HL-60 (cell line): ENCODE measurements around the gene EDEM2.
A peak's percentile ranks its signal among the peaks of the same experiment; 100 is the strongest.

Source experiments
- DNase-seq, 2 experiments: peaks; one replicate each; pipeline ENCODE4 v3.0.0-alpha.2; 2010 to 2020; ENCODE audit warnings: low read depth in 1 of 2, low spot score in 1 of 2
- H3K27ac ChIP-seq: fragments of 250-450 bp; sonication (Bioruptor Pico); replicated peaks from 2 replicates; pipeline ENCODE4 v1.5.1; 2020; ENCODE audit warnings: mild to moderate bottlenecking, moderate library complexity
- H3K27me3 ChIP-seq: fragments of 250-450 bp; sonication (Bioruptor Pico); 2 replicates; pipeline ENCODE4 v1.5.1; 2021; ENCODE audit warnings: mild to moderate bottlenecking, moderate library complexity; ENCODE audit not compliant: insufficient read depth, poor library complexity, severe bottlenecking
- H3K4me3 ChIP-seq: replicated peaks from 2 replicates; pipeline ENCODE4 v1.5.1; 2011; ENCODE audit warnings: mild to moderate bottlenecking, control low read depth, low read length; ENCODE audit not compliant: insufficient read depth
- GABPA ChIP-seq: IDR thresholded peaks from 2 replicates; pipeline ENCODE4 v1.6.1; 2012; ENCODE audit warnings: low read depth
- POLR2AphosphoS5 ChIP-seq: IDR thresholded peaks from 2 replicates; pipeline ENCODE4 v1.6.1; 2012; ENCODE audit warnings: low read depth
- SPI1 ChIP-seq: IDR thresholded peaks from 2 replicates; pipeline ENCODE4 v1.6.1; 2012; ENCODE audit warnings: low read depth, mild to moderate bottlenecking, borderline replicate concordance
- TF ChIP-seq, protein P1 (sequence below): IDR thresholded peaks from one replicate; pipeline ENCODE4 v1.5.1; 2011; ENCODE audit warnings: low read length, control low read depth, inconsistent platforms; ENCODE audit not compliant: insufficient read depth
- TF ChIP-seq, protein P2 (sequence below): IDR thresholded peaks from 2 replicates; pipeline ENCODE4 v1.6.1; 2012; ENCODE audit warnings: low read depth; ENCODE audit not compliant: insufficient replicate concordance

EDEM2 gene

DNA sequence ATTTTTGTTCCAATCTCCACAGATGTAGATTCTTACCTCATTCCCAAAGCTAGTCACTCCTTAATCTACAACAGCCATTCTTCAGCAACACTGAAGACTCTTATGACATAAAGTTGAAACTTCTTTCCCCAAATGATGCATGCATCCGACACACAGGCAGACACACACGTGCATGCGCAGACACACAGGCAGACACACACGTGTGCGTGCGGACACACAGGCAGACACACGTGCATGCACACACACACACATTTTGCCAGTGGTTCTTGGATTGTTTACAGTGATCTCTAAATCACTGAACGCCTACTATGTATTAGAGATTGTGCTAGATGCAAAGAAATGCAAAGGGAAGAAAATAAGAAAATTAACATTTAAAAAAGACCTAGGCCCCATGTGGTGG, 45.5 kb downstream of the EDEM2 start:
- TF ChIP-seq, protein P1, sequence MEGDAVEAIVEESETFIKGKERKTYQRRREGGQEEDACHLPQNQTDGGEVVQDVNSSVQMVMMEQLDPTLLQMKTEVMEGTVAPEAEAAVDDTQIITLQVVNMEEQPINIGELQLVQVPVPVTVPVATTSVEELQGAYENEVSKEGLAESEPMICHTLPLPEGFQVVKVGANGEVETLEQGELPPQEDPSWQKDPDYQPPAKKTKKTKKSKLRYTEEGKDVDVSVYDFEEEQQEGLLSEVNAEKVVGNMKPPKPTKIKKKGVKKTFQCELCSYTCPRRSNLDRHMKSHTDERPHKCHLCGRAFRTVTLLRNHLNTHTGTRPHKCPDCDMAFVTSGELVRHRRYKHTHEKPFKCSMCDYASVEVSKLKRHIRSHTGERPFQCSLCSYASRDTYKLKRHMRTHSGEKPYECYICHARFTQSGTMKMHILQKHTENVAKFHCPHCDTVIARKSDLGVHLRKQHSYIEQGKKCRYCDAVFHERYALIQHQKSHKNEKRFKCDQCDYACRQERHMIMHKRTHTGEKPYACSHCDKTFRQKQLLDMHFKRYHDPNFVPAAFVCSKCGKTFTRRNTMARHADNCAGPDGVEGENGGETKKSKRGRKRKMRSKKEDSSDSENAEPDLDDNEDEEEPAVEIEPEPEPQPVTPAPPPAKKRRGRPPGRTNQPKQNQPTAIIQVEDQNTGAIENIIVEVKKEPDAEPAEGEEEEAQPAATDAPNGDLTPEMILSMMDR, result no peak
- no peak for TF ChIP-seq GABPA
- TF ChIP-seq, protein P2, sequence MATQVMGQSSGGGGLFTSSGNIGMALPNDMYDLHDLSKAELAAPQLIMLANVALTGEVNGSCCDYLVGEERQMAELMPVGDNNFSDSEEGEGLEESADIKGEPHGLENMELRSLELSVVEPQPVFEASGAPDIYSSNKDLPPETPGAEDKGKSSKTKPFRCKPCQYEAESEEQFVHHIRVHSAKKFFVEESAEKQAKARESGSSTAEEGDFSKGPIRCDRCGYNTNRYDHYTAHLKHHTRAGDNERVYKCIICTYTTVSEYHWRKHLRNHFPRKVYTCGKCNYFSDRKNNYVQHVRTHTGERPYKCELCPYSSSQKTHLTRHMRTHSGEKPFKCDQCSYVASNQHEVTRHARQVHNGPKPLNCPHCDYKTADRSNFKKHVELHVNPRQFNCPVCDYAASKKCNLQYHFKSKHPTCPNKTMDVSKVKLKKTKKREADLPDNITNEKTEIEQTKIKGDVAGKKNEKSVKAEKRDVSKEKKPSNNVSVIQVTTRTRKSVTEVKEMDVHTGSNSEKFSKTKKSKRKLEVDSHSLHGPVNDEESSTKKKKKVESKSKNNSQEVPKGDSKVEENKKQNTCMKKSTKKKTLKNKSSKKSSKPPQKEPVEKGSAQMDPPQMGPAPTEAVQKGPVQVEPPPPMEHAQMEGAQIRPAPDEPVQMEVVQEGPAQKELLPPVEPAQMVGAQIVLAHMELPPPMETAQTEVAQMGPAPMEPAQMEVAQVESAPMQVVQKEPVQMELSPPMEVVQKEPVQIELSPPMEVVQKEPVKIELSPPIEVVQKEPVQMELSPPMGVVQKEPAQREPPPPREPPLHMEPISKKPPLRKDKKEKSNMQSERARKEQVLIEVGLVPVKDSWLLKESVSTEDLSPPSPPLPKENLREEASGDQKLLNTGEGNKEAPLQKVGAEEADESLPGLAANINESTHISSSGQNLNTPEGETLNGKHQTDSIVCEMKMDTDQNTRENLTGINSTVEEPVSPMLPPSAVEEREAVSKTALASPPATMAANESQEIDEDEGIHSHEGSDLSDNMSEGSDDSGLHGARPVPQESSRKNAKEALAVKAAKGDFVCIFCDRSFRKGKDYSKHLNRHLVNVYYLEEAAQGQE, result no peak
- TF ChIP-seq SPI1, result no peak
- no peak for TF ChIP-seq POLR2AphosphoS5
- Histone ChIP-seq H3K27me3 (no peaks in the 10 kb centered on the region), H3K27ac (no peak overlapping the region), H3K4me3 (no peak overlapping the region)
- no peak for DNase-seq

DNA sequence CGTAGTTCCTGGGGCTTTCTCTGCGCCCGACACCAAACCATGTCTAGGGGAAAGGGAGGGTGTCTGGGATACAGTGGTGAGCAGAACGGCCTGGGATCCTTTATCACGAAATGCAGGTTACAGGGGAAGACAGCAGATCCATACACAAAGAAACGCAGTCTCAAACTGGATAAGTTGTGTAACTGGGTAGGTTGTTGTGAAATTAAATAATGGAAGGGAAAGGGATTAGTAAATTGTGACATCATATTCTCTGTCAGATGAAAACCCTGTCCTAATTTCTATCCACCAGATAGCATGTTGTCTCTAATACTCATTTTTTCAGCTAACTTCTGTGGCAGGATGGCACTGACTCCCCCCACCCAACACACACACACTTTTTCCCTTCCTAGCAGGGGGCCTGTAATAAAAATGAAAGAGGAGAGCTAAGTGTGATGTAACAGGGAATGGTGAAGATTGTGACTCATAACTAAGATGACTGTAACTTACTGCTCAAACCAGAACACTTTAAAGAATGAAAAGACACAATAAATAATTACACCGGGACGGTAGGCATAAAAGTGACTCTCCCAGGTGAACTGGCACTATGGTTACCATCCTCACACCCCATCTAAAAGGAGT, 53.8 kb downstream of the EDEM2 start:
- Histone ChIP-seq H3K4me3 (peak overlapping the region; percentile 100; the same call in 1 of the 2 replicates), H3K27me3 (no peaks in the 10 kb centered on the region), H3K27ac (peak overlapping the region; percentile 79)
- peak in 1 of 2 experiments; percentile 60 for DNase-seq
- TF ChIP-seq POLR2AphosphoS5, result no peak
- TF ChIP-seq, protein P1, result no peak
- no peak for TF ChIP-seq GABPA
- TF ChIP-seq, protein P2, result no peak
- TF ChIP-seq SPI1, result no peak

DNA sequence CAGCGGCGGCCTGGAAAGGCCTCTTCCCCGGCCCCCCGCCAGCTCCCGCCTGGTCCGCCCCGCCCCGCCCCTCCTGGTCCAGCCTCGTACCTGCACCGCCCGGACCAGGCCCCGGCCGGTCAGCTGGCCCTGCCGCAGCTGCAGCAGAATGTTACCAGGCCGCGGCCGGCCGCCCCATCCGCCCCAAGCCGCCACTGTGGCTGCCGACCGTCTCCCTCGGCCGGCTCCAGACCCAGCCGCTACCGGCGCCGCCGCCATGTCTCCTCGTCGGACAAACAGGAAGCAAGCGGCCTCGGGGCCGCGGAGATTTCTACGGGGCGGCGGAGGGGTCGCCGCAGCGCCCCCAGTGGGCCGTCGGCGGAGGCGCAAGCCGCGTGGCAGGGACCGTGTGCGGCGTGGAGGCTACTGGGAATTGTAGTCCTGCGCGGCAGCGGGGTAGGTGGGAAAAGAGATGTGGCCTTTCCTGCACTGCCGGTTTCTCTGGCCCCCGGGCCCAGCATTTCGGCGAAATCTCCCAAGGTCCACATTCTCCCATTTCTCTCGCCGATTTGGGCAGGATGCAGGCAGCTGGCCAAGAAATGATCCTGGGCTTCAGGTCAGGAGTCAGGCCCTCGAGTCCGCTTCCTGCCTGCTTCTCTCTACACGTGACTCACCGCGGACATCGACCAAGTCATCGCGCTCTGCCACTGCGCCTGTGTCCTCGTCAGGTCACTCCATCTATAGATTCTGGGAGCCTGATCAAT, 54.4 kb downstream of the EDEM2 start, which contains the start of gene TRPC4AP:
TSS of gene TRPC4AP (minus strand) at position 284 of the 743 bp plus-strand sequence. CDS start at position 258, 26 bp downstream.
- DNase-seq, result peak; percentile 79 to 88
- Histone ChIP-seq H3K4me3 (peak within 1 kb of the TSS; percentile 100), H3K27ac (peak within 1 kb of the TSS; percentile 79), H3K27me3 (no peaks in the 10 kb centered on the region)
- TF ChIP-seq GABPA (peak; percentile 45; the same call in 1 of the 2 replicates), POLR2AphosphoS5 (no peak), SPI1 (no peak)
- TF ChIP-seq, protein P1, result peak; percentile 96
- TF ChIP-seq, protein P2, result no peak
